DOHH2 (cell line): ENCODE results near the gene FOXB1.

Experiments used
- H3F3A ChIP-seq: fragments of 200-600 bp; sonication (generic), shearing (Covaris generic); 2 replicates; pipeline ENCODE4 v1.6.0; 2016; ENCODE audit warnings: antibody characterized with exemption, mild to moderate bottlenecking; ENCODE audit not compliant: control insufficient read depth, insufficient read depth
- H3K27ac ChIP-seq: fragments of 200-600 bp; sonication (generic); 2 replicates; pipeline ENCODE4 v1.5.1; 2014; ENCODE audit warnings: low read depth, mild to moderate bottlenecking, low read length, moderate library complexity
- H3K27me3 ChIP-seq: fragments of 200-600 bp; sonication (generic); 2 replicates; pipeline ENCODE4 v1.6.1; 2014; ENCODE audit warnings: mild to moderate bottlenecking, low read length, mixed read lengths; ENCODE audit not compliant: control insufficient read depth
- H3K36me3 ChIP-seq: fragments of 200-600 bp; sonication (generic); 2 replicates; pipeline ENCODE4 v1.6.1; 2014; ENCODE audit warnings: mild to moderate bottlenecking, low read length, moderate library complexity, mixed read lengths; ENCODE audit not compliant: control insufficient read depth
- H3K4me1 ChIP-seq: fragments of 200-600 bp; sonication (generic); 2 replicates; pipeline ENCODE4 v1.6.1; 2014; ENCODE audit warnings: mild to moderate bottlenecking, low read length, mixed read lengths; ENCODE audit not compliant: control insufficient read depth
- H3K4me2 ChIP-seq: fragments of 200-600 bp; sonication (generic); 2 replicates; pipeline ENCODE4 v1.6.0; 2014; ENCODE audit warnings: mild to moderate bottlenecking, low read length, moderate library complexity
- H3K4me3 ChIP-seq: fragments of 200-600 bp; sonication (generic); 2 replicates; pipeline ENCODE4 v1.5.1; 2014; ENCODE audit warnings: mild to moderate bottlenecking, low read length, mixed read lengths
- H3K79me2 ChIP-seq: fragments of 200-600 bp; sonication (generic); 2 replicates; pipeline ENCODE4 v1.6.1; 2014; ENCODE audit warnings: mild to moderate bottlenecking, low read length, mixed read lengths; ENCODE audit not compliant: control insufficient read depth
- H3K9me2 ChIP-seq: fragments of 200-600 bp; sonication (generic); replicated peaks from 2 replicates; pipeline ENCODE4 v1.6.1; 2014; ENCODE audit warnings: mild to moderate bottlenecking, low read length, mixed read lengths; ENCODE audit not compliant: control insufficient read depth
- H3K9me3 ChIP-seq: fragments of 200-600 bp; sonication (generic); 2 replicates; pipeline ENCODE4 v1.6.1; 2014; ENCODE audit warnings: antibody characterized with exemption, low read length, mixed read lengths; ENCODE audit not compliant: control insufficient read depth, insufficient read depth
- H4K20me1 ChIP-seq: fragments of 200-600 bp; sonication (generic); 2 replicates; pipeline ENCODE4 v1.6.0; 2014; ENCODE audit warnings: low read depth, mild to moderate bottlenecking, antibody characterized with exemption, low read length, moderate library complexity; ENCODE audit not compliant: control insufficient read depth, insufficient read depth
- CTCF ChIP-seq: fragments of 200-600 bp; sonication (generic); IDR thresholded peaks from one replicate; pipeline ENCODE4 v1.5.1; 2014; ENCODE audit warnings: antibody characterized with exemption, mild to moderate bottlenecking, low read depth, low read length; ENCODE audit not compliant: poor library complexity, severe bottlenecking
- EZH2phosphoT487 ChIP-seq: fragments of 200-600 bp; sonication (generic); IDR thresholded peaks from 2 replicates; pipeline ENCODE4 v1.6.1; 2017; ENCODE audit warnings: borderline replicate concordance, mild to moderate bottlenecking, antibody characterized with exemption, low read length, moderate library complexity, mixed read lengths

FOXB1 gene

GRCh38 chr15:59963322-59963721 is 40.8 kb upstream of the FOXB1 start:
- no peaks in the 10 kb centered on the region for H3F3A ChIP-seq
- no peaks in the 10 kb centered on the region for H3K36me3 ChIP-seq
- no peaks in the 10 kb centered on the region for H3K27me3 ChIP-seq
- H3K27ac ChIP-seq: no peak overlapping the region
- H3K9me2 ChIP-seq: no peaks in the 10 kb centered on the region
- H3K4me3 ChIP-seq: no peak overlapping the region
- H3K9me3 ChIP-seq: no peaks in the 10 kb centered on the region; the same call in 1 of the 2 replicates
- no peaks in the 10 kb centered on the region for H3K79me2 ChIP-seq
- no peak overlapping the region for H3K4me2 ChIP-seq
- no peaks in the 10 kb centered on the region for H3K4me1 ChIP-seq
- H4K20me1 ChIP-seq: no peaks in the 10 kb centered on the region
- TF ChIP-seq CTCF: no peak
- no peak for TF ChIP-seq EZH2phosphoT487

GRCh38 chr15:59963925-59964324 is 40.2 kb upstream of the FOXB1 start:
- Histone ChIP-seq H3K27ac (no peak overlapping the region), H4K20me1 (no peaks in the 10 kb centered on the region), H3K4me2 (no peak overlapping the region), H3K9me3 (no peaks in the 10 kb centered on the region; the same call in 1 of the 2 replicates), H3K79me2 (no peaks in the 10 kb centered on the region), H3K27me3 (no peaks in the 10 kb centered on the region), H3K4me1 (no peaks in the 10 kb centered on the region), H3K4me3 (no peak overlapping the region), H3K36me3 (no peaks in the 10 kb centered on the region), H3K9me2 (no peaks in the 10 kb centered on the region), H3F3A (no peaks in the 10 kb centered on the region)
- TF ChIP-seq CTCF (no peak), EZH2phosphoT487 (no peak)

GRCh38 chr15:59965741-59966140 is 38.4 kb upstream of the FOXB1 start:
- Histone ChIP-seq H3K79me2 (no peaks in the 10 kb centered on the region), H3K27ac (no peak overlapping the region), H4K20me1 (no peaks in the 10 kb centered on the region), H3K36me3 (no peaks in the 10 kb centered on the region), H3K9me2 (no peaks in the 10 kb centered on the region), H3K4me3 (no peak overlapping the region), H3K4me1 (no peaks in the 10 kb centered on the region), H3F3A (no peaks in the 10 kb centered on the region), H3K9me3 (no peaks in the 10 kb centered on the region), H3K4me2 (no peak overlapping the region), H3K27me3 (no peaks in the 10 kb centered on the region)
- TF ChIP-seq EZH2phosphoT487 (no peak), CTCF (no peak)

GRCh38 chr15:59966262-59966661 is 37.8 kb upstream of the FOXB1 start:
- H3K9me3 ChIP-seq: no peaks in the 10 kb centered on the region
- TF ChIP-seq CTCF (no peak), EZH2phosphoT487 (no peak)

More at GRCh38 chr15:59966262-59966661, 37.8 kb upstream of the FOXB1 start:
- Histone ChIP-seq H3K4me1 (no peaks in the 10 kb centered on the region), H3K36me3 (no peaks in the 10 kb centered on the region), H3K27ac (no peak overlapping the region), H3K27me3 (no peaks in the 10 kb centered on the region), H3K9me2 (no peaks in the 10 kb centered on the region), H3F3A (no peaks in the 10 kb centered on the region), H3K4me2 (no peak overlapping the region), H3K4me3 (no peak overlapping the region), H3K79me2 (no peaks in the 10 kb centered on the region), H4K20me1 (no peaks in the 10 kb centered on the region)
